Activated T-helper 17 cell treated with anti-CD3 and anti-CD28 coated beads, Interleukin-2, amount 50 U/mL, for 72 hours (primary cell): ENCODE results near the gene CLEC3B. TPM values are rescaled to one million over a fixed set of nuclear protein-coding genes. Genes with fewer than 3 reads are reported as not detected.

Source experiments
- ATAC-seq: fragments of 150-1000 bp; cut with Tn5 transposase; replicated peaks from 2 replicates; pipeline ENCODE4 v1.10.0; 2021; ENCODE audit warnings: mild to moderate bottlenecking, moderate library complexity
- H3K27ac Mint-ChIP-seq: one replicate; pipeline ENCODE4 v1.8.0; 2022; ENCODE audit warnings: mixed read lengths
- H3K27me3 Mint-ChIP-seq: one replicate; pipeline ENCODE4 v1.8.0; 2022; ENCODE audit warnings: mixed read lengths
- H3K36me3 Mint-ChIP-seq: one replicate; pipeline ENCODE4 v1.8.0; 2022; ENCODE audit warnings: low read depth, mild to moderate bottlenecking, mixed read lengths
- H3K4me1 Mint-ChIP-seq: one replicate; pipeline ENCODE4 v1.8.0; 2022; ENCODE audit warnings: mixed read lengths
- H3K4me3 Mint-ChIP-seq: one replicate; pipeline ENCODE4 v1.8.0; 2022; ENCODE audit warnings: mild to moderate bottlenecking, mixed read lengths
- H3K9me3 Mint-ChIP-seq: one replicate; pipeline ENCODE4 v1.8.0; 2022; ENCODE audit warnings: mixed read lengths
- total RNA-seq, 2 donors: library from RNA; stranded (reverse); gene quantifications; one replicate each; pipeline ENCODE4 v1.2.3, GENCODE V29; 2022

The CLEC3B gene
- total RNA-seq, 2 donors from 2014 or later, result 0.37 to 0.66 TPM

GRCh38 chr3:45080824-45081223 is 54.7 kb downstream of the CLEC3B start:
- no peaks in the 10 kb centered on the region for H3K9me3 Mint-ChIP-seq
- no peaks in the 10 kb centered on the region for H3K27me3 Mint-ChIP-seq
- no peaks in the 10 kb centered on the region for H3K36me3 Mint-ChIP-seq

GRCh38 chr3:45081506-45082141 is 55.5 kb downstream of the CLEC3B start:
- Mint-ChIP-seq H3K9me3 (no peaks in the 10 kb centered on the region), H3K4me3 (no peak overlapping the region), H3K36me3 (no peaks in the 10 kb centered on the region), H3K27ac (no peak overlapping the region), H3K27me3 (no peaks in the 10 kb centered on the region), H3K4me1 (no peaks in the 10 kb centered on the region)
- no peak for ATAC-seq

More at GRCh38 chr3:45080824-45081223, 54.7 kb downstream of the CLEC3B start:
- Mint-ChIP-seq H3K4me3 (no peak overlapping the region), H3K27ac (no peak overlapping the region), H3K4me1 (no peaks in the 10 kb centered on the region)
- no peak for ATAC-seq

GRCh38 chr3:45082142-45082538 is 56.0 kb downstream of the CLEC3B start:
- ATAC-seq, result no peak
- Mint-ChIP-seq H3K27me3 (no peaks in the 10 kb centered on the region), H3K36me3 (no peaks in the 10 kb centered on the region), H3K27ac (no peak overlapping the region), H3K4me3 (no peak overlapping the region), H3K4me1 (no peaks in the 10 kb centered on the region), H3K9me3 (no peaks in the 10 kb centered on the region)

- no peaks in the 10 kb centered on the region for H3K36me3 Mint-ChIP-seq
- no peaks in the 10 kb centered on the region for H3K27me3 Mint-ChIP-seq
- no peak overlapping the region for H3K4me3 Mint-ChIP-seq
- H3K9me3 Mint-ChIP-seq, result no peaks in the 10 kb centered on the region
- no peaks in the 10 kb centered on the region for H3K4me1 Mint-ChIP-seq
- H3K27ac Mint-ChIP-seq, result no peak overlapping the region
- ATAC-seq, result no peak
Observed at GRCh38 chr3:45083023-45083422, 56.9 kb downstream of the CLEC3B start.

GRCh38 chr3:45084361-45084760 is 58.3 kb downstream of the CLEC3B start:
- Mint-ChIP-seq H3K4me1 (no peaks in the 10 kb centered on the region), H3K36me3 (no peaks in the 10 kb centered on the region), H3K27ac (no peak overlapping the region), H3K4me3 (no peak overlapping the region), H3K9me3 (no peaks in the 10 kb centered on the region), H3K27me3 (no peaks in the 10 kb centered on the region)
- ATAC-seq, result no peak

- H3K36me3 Mint-ChIP-seq, result no peaks in the 10 kb centered on the region
- H3K27ac Mint-ChIP-seq, result no peak overlapping the region
- no peak for ATAC-seq
- no peaks in the 10 kb centered on the region for H3K27me3 Mint-ChIP-seq
- H3K9me3 Mint-ChIP-seq, result no peaks in the 10 kb centered on the region
- no peak overlapping the region for H3K4me3 Mint-ChIP-seq
- H3K4me1 Mint-ChIP-seq, result no peaks in the 10 kb centered on the region
Observed at GRCh38 chr3:45084820-45085816, 59.0 kb downstream of the CLEC3B start.

Other genes starting within 250 kb of the CLEC3B start
- 1 to 10 TPM; 6.9 to 7.3 TPM for gene TMEM42, start 164.4 kb upstream of the CLEC3B start, total RNA-seq
- not detected for gene TGM4, start 151.7 kb upstream of the CLEC3B start, total RNA-seq
- gene ZDHHC3, start 50.1 kb upstream of the CLEC3B start, total RNA-seq, result 10 to 100 TPM; 20.5 to 50.5 TPM
- 10 to 100 TPM; 47.0 to 70.5 TPM for gene EXOSC7, start 50.1 kb upstream of the CLEC3B start, total RNA-seq
- under 1 TPM; 0.17 to 0.53 TPM for gene CDCP1, start 120.1 kb downstream of the CLEC3B start, total RNA-seq
- gene TMEM158, start 200.0 kb downstream of the CLEC3B start, total RNA-seq, result not detected